ENCODE measurements around the gene ASIC5.
"Not testable (repeated sequence)": the region's sequence is repeated elsewhere in the genome, so short reads cannot be mapped to it uniquely, and the experiment has no call there.

Gene ASIC5, protein sequence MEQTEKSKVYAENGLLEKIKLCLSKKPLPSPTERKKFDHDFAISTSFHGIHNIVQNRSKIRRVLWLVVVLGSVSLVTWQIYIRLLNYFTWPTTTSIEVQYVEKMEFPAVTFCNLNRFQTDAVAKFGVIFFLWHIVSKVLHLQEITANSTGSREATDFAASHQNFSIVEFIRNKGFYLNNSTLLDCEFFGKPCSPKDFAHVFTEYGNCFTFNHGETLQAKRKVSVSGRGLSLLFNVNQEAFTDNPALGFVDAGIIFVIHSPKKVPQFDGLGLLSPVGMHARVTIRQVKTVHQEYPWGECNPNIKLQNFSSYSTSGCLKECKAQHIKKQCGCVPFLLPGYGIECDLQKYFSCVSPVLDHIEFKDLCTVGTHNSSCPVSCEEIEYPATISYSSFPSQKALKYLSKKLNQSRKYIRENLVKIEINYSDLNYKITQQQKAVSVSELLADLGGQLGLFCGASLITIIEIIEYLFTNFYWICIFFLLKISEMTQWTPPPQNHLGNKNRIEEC

DNA sequence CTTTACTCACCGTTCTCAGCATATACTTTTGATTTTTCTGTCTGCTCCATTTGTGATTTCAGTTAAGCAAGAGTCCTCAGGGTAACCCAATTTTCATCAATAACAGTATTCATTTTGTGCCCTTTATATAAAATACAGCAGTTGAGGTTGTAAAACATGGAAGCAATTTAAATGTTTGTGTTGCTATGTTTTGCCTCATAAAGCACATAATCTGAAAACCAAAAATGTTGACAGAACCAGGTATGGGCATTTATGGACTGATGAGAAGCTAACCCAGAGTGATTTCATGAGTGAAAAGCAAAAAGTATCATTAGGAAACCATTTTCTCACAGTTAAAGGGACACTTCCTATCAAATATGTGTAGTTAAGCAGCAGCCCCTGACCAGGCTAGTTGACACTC lies at the start of gene ASIC5:
Gene ASIC5, minus strand, starts transcription at position 101 of the 400 bp plus-strand sequence. Its CDS starts 51 bp downstream, at position 50.
- no peak for DNase-seq (ENCODE audit: low spot score)

DNA sequence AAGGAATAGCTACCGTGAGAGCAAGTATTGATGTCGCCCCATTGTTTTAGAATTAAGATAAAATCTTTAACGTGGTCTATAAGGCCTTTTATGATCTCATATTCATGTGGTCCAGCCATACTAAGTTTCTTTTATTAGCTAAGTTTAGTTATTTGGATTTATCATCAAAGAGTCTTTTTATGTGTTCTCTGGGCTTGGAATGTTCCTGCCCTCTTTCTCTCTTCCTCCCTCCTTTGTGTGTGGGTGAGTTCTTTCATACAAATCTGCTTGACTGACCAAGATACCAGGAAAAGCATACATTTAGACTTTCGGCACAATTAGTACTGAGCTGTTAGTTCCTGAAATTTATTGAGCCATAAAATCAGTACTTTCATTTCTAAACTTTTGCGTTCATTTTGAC lies 48.7 kb upstream of the ASIC5 start:
- DNase-seq (ENCODE audit: low spot score) = no peak

GRCh38 chr4:155911905-155912304 lies 45.8 kb upstream of the ASIC5 start:
- DNase-seq (ENCODE audit: low spot score) = no peak

- no peak for DNase-seq (ENCODE audit: low spot score)
These were observed 43.6 kb upstream of the ASIC5 start for GRCh38 chr4:155909615-155910226.

DNA sequence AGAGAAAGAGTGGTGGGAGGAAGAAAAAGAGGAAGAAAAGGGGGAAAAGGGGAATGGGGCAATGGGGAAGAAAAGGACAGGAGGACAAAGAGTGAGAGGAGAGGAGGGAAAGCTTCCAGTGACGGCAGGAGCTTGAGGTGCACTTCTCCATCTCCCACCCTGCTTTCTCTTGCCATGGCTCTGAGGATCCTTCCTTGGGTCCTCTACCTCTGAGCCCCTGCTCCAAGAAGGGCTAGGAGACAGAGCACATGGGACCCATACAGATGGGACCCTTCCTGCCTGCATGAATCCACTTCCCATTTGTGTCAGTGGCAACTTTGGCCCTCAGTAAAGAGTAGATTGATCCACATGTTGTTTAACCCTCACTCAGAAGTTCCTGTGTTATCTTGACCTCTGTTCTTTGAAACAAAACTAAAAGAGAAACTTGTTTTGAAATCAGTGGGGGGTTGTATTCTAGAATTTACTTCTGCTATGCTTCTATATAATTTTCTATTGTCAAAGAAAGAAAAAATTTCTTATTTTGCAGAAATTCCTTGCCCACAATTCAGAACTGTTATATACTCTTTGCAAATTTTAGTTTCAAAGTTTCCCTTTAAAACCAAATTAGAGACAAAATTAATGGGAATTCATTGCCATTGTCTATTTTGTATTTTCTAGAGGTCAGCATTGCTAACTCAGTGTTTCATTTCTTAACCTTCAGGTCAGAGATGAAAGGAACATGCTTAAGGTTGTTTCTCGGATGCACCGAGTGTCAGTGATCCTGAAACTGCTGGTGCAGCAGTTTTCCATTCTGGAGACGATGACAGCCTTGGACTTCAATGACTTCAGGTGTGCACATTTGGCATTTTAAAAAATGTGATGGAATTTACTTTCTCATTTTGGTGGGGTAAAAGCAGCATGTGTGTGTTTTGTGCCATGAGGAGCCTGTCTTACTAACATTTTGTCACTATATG lies 42.4 kb upstream of the ASIC5 start:
- no peak for DNase-seq (ENCODE audit: low spot score)

GRCh38 chr4:155907556-155907955 lies 41.5 kb upstream of the ASIC5 start:
- DNase-seq (ENCODE audit: low spot score) = no peak

DNA sequence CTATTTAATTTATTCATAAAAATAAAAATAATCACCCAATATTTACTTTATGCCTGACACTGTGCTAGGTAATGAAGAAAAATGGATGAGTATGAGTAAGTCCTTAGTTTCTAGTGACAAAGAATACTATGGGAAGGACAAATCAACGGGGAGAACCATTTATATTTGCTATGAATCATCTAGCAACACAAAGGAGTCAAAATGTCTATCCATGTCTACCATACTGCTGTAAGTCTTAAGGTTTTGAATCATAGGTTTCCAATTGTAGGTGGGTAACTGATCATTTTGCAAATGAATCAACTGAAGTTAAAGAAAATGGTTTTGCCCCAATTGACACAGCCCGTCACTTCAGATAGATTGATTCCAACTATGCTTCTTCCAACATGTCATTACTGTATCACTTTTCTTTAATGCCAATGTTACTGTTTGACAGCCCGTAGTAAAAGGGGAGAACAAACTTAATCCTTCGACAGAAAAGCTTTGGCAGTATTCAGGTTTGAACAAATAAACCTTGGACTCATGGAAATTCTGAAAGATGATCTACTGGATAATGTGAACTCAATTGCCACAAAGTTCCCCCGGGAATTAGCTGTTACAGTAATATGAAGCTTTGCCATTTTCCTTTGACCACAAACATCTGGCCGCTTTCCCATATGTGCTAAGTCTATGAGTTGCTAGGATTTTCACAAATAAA lies 40.6 kb upstream of the ASIC5 start:
- DNase-seq (ENCODE audit: low spot score) = peak; percentile 63

- no peak for DNase-seq (ENCODE audit: low spot score)
These were observed 38.3 kb upstream of the ASIC5 start for GRCh38 chr4:155904331-155904730.

DNA sequence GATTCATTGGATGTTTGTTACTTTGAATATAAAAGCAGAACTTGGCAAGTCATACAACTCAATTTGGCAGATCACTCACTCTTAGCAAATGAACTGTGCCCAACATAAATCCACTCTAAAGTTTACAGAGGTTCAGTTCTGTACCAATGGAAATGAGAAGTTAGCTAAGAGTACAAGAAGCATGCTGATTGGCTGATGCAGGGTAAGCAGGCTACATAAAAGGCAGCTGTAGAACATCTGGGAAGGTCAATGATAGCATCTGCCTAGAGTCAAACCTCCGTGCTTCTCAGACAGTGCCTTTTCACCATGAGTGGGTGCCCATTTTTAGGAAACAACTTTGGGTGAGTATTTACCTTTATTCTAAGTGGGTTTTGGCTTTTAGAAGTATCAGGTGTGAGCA lies 37.4 kb upstream of the ASIC5 start, which contains the start of gene TDO2:
Gene TDO2, plus strand, starts transcription at position 244 of the 400 bp plus-strand sequence. Its CDS starts 63 bp downstream, at position 307.
- no peak for DNase-seq (ENCODE audit: low spot score)

DNA sequence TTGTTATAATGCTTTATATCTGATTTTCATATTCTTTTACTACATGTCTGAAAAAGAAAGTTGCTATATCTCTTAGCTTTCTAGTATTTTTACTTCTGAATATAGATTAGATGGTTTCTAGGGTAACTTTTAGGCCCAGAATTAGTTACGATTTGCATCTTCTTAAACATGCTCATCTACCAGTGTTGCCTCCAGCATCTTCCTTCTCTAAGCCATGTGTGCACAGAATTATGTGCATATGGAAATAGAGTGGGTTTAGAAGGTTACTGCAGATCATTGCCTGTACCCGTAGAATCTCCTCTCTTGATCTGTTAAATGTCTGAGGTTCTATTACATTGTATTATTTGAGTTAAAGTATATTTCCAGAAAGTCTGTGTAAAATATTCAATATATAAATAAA lies 34.9 kb upstream of the ASIC5 start:
- no peak for DNase-seq (ENCODE audit: low spot score)

DNA sequence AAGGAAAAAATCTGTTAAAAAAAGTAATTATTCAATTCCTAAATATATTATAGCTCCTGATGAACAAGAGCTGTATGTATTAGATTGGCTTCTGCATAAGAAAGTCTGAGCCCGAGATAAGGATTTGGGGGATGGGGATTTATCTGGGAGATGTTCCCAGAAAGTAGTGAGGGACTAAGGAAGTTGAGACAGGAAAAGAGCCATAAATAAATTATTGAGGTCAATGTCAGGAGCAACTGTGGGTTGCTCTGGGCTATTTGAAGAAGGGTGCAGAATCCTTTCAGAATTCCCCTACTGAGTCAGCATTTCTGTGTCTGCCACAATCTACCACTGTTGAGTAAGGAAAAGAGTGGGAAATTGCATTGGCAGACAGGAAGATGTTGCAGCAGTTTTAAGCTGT lies 34.3 kb upstream of the ASIC5 start:
- DNase-seq (ENCODE audit: low spot score) = no peak

DNA sequence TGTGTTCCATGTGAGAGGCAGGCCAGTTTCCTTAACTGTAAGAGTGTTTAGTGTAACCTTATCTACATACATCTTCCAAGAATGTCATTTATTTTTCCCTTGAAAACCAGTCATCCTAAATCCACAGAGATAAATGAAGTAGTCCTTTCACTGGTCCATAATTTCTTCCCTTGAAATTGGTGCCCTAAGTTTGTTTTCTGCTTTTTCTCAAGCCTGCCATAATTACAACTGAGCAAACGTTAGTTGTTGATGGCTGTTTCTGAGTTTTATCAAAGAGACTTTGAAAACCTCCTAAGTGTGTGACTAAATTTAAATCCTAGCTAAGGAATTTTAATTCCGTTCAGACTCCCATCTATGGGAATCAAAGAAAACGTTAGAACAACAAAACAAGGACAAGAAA lies 33.8 kb upstream of the ASIC5 start:
- DNase-seq (ENCODE audit: low spot score) = no peak

GRCh38 chr4:155898371-155898770 lies 32.3 kb upstream of the ASIC5 start:
- DNase-seq (ENCODE audit: low spot score) = not testable (repeated sequence)

- DNase-seq (ENCODE audit: low spot score) = no peak
These were observed 25.0 kb upstream of the ASIC5 start for GRCh38 chr4:155891058-155891457.

DNA sequence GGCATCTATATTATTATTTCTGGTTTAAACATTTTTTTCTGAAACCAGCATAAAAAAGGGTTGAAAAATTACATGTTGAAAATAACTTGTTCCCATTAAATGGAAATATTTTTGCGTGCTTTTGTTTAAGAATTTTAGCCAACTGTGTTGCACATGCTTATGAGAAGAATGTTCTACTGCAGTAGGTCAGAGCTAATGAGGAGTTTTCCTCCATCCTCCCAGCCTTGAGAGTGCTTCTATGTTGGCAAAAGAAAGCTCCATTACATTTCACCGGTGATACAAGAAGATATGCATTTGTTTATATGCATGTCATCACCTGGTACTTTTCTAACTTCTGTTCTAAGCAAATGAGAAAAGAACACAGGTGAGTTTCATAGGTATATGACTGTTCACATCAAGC lies 23.9 kb upstream of the ASIC5 start:
- no peak for DNase-seq (ENCODE audit: low spot score)

- DNase-seq (ENCODE audit: low spot score) = no peak
These were observed 23.1 kb upstream of the ASIC5 start for GRCh38 chr4:155889031-155889793.

GRCh38 chr4:155887847-155888570 lies 21.9 kb upstream of the ASIC5 start:
- DNase-seq (ENCODE audit: low spot score) = no peak

DNA sequence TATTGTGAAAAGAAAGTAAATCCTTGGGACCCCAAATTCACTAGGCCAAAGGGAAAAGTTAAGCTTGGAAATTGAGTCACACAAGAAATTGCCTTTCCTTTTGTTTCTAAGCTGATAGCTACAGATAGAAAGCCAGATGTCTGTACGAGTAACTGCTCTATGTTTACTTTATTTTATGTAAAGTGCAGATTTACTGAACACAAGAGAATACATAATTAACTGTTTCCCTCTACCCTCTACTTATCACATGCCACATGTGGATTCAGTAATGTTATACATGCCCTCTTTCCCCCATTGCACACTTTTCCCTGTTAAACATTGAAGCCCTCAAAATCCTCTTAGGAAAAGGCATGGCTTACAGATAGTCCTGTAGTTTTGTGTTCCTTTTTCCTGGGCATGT lies 21.0 kb upstream of the ASIC5 start:
- DNase-seq (ENCODE audit: low spot score) = no peak

GRCh38 chr4:155885666-155886065 lies 19.6 kb upstream of the ASIC5 start:
- DNase-seq (ENCODE audit: low spot score) = no peak

- DNase-seq (ENCODE audit: low spot score) = no peak
These were observed 17.8 kb upstream of the ASIC5 start for GRCh38 chr4:155883895-155884294.

All from left forelimb (tissue), 1 donor.